ENCODE measurements around the gene JSRP1. TPM values are rescaled to one million over a fixed set of nuclear protein-coding genes. Genes with fewer than 3 reads are reported as not detected.

The JSRP1 gene
- total RNA-seq, 1 experiment from 2014 or later: not detected

- H3K4me2 ChIP-seq (ENCODE audit: low read depth, low read length, poor library complexity, severe bottlenecking): no peak overlapping the region
- no peak overlapping the region for H3K4me3 ChIP-seq (ENCODE audit: low read length)
- H3K9me2 ChIP-seq (replicated peaks; ENCODE audit: insufficient read depth, low read length): no peaks in the 10 kb centered on the region
- H4K20me1 ChIP-seq (ENCODE audit: insufficient read depth, low read depth, low read length): 0 out of 2 replicates have a peak, but pooled peaks cover 3% of the 10 kb centered on the region
- no peak overlapping the region for H2AFZ ChIP-seq (ENCODE audit: low read length)
- H3K4me1 ChIP-seq (ENCODE audit: low read length): peaks cover 5% of the 10 kb centered on the region; the same call in 1 of the 2 replicates
- no peaks in the 10 kb centered on the region for H3K27me3 ChIP-seq (ENCODE audit: low read length)
- peaks cover 8% of the 10 kb centered on the region; the same call in 1 of the 2 replicates for H3K36me3 ChIP-seq (ENCODE audit: insufficient read depth, low read length)
- DNase-seq: no peak
- peaks cover 11% of the 10 kb centered on the region for H3K79me2 ChIP-seq (ENCODE audit: low read length)
- H3K27ac ChIP-seq (ENCODE audit: low read length): no peak overlapping the region
- no peak overlapping the region for H3K9ac ChIP-seq (ENCODE audit: low read length)
- H3K9me3 ChIP-seq (ENCODE audit: low read length): no peaks in the 10 kb centered on the region
Measured at GRCh38 chr19:2229103-2230032, 26.8 kb downstream of the JSRP1 start.

GRCh38 chr19:2228157-2229030 is 27.8 kb downstream of the JSRP1 start:
- Histone ChIP-seq H3K9ac (ENCODE audit: low read length) (no peak overlapping the region), H2AFZ (ENCODE audit: low read length) (no peak overlapping the region), H3K27ac (ENCODE audit: low read length) (no peak overlapping the region), H3K79me2 (ENCODE audit: low read length) (peaks cover 5% of the 10 kb centered on the region; the same call in 1 of the 2 replicates), H3K9me3 (ENCODE audit: low read length) (no peaks in the 10 kb centered on the region), H4K20me1 (ENCODE audit: insufficient read depth, low read depth, low read length) (0 out of 2 replicates have a peak, but pooled peaks cover 3% of the 10 kb centered on the region), H3K36me3 (ENCODE audit: insufficient read depth, low read length) (peaks cover 5% of the 10 kb centered on the region; the same call in 1 of the 2 replicates), H3K27me3 (ENCODE audit: low read length) (no peaks in the 10 kb centered on the region), H3K4me1 (ENCODE audit: low read length) (peaks cover 8% of the 10 kb centered on the region), H3K4me3 (ENCODE audit: low read length) (no peak overlapping the region), H3K4me2 (ENCODE audit: low read depth, low read length, poor library complexity, severe bottlenecking) (no peak overlapping the region), H3K9me2 (replicated peaks; ENCODE audit: insufficient read depth, low read length) (no peaks in the 10 kb centered on the region)
- no peak for DNase-seq

GRCh38 chr19:2227415-2228156 is 28.6 kb downstream of the JSRP1 start:
- H3K27ac ChIP-seq (ENCODE audit: low read length): no peak overlapping the region
- no peak for DNase-seq

GRCh38 chr19:2226840-2227360 is 29.3 kb downstream of the JSRP1 start:
- H3K4me1 ChIP-seq (ENCODE audit: low read length): peaks cover 22% of the 10 kb centered on the region
- H3K27ac ChIP-seq (ENCODE audit: low read length): no peak overlapping the region
- H3K27me3 ChIP-seq (ENCODE audit: low read length): no peaks in the 10 kb centered on the region
- H2AFZ ChIP-seq (ENCODE audit: low read length): no peak overlapping the region
- no peak overlapping the region for H3K4me3 ChIP-seq (ENCODE audit: low read length)
- H3K9ac ChIP-seq (ENCODE audit: low read length): no peak overlapping the region
- H3K4me2 ChIP-seq (ENCODE audit: low read depth, low read length, poor library complexity, severe bottlenecking): no peak overlapping the region
- H4K20me1 ChIP-seq (ENCODE audit: insufficient read depth, low read depth, low read length): no peaks in the 10 kb centered on the region
- no peaks in the 10 kb centered on the region for H3K79me2 ChIP-seq (ENCODE audit: low read length)
- H3K9me3 ChIP-seq (ENCODE audit: low read length): no peaks in the 10 kb centered on the region
- peaks cover 5% of the 10 kb centered on the region; the same call in 1 of the 2 replicates for H3K36me3 ChIP-seq (ENCODE audit: insufficient read depth, low read length)
- no peaks in the 10 kb centered on the region for H3K9me2 ChIP-seq (replicated peaks; ENCODE audit: insufficient read depth, low read length)
- DNase-seq: no peak

More at GRCh38 chr19:2227415-2228156, 28.6 kb downstream of the JSRP1 start:
- Histone ChIP-seq H3K4me1 (ENCODE audit: low read length) (peaks cover 16% of the 10 kb centered on the region), H3K9me2 (replicated peaks; ENCODE audit: insufficient read depth, low read length) (no peaks in the 10 kb centered on the region), H3K79me2 (ENCODE audit: low read length) (no peaks in the 10 kb centered on the region), H4K20me1 (ENCODE audit: insufficient read depth, low read depth, low read length) (0 out of 2 replicates have a peak, but pooled peaks cover 2% of the 10 kb centered on the region), H3K9me3 (ENCODE audit: low read length) (no peaks in the 10 kb centered on the region), H3K4me2 (ENCODE audit: low read depth, low read length, poor library complexity, severe bottlenecking) (no peak overlapping the region), H2AFZ (ENCODE audit: low read length) (no peak overlapping the region), H3K27me3 (ENCODE audit: low read length) (no peaks in the 10 kb centered on the region), H3K4me3 (ENCODE audit: low read length) (no peak overlapping the region), H3K9ac (ENCODE audit: low read length) (no peak overlapping the region), H3K36me3 (ENCODE audit: insufficient read depth, low read length) (peaks cover 5% of the 10 kb centered on the region; the same call in 1 of the 2 replicates)

- Histone ChIP-seq H3K36me3 (ENCODE audit: insufficient read depth, low read length) (peaks cover 5% of the 10 kb centered on the region; the same call in 1 of the 2 replicates), H3K4me3 (ENCODE audit: low read length) (no peak overlapping the region)
Measured at GRCh38 chr19:2226051-2226839, 30.0 kb downstream of the JSRP1 start.

GRCh38 chr19:2225415-2226050 is 30.7 kb downstream of the JSRP1 start:
- no peak overlapping the region for H3K4me2 ChIP-seq (ENCODE audit: low read depth, low read length, poor library complexity, severe bottlenecking)
- H3K9me3 ChIP-seq (ENCODE audit: low read length): no peaks in the 10 kb centered on the region
- peaks cover 5% of the 10 kb centered on the region; the same call in 1 of the 2 replicates for H3K36me3 ChIP-seq (ENCODE audit: insufficient read depth, low read length)
- no peak for DNase-seq
- H3K9ac ChIP-seq (ENCODE audit: low read length): no peak overlapping the region
- H3K4me3 ChIP-seq (ENCODE audit: low read length): no peak overlapping the region
- no peaks in the 10 kb centered on the region for H3K27me3 ChIP-seq (ENCODE audit: low read length)
- no peak overlapping the region for H3K27ac ChIP-seq (ENCODE audit: low read length)
- no peaks in the 10 kb centered on the region for H4K20me1 ChIP-seq (ENCODE audit: insufficient read depth, low read depth, low read length)
- H2AFZ ChIP-seq (ENCODE audit: low read length): no peak overlapping the region
- H3K79me2 ChIP-seq (ENCODE audit: low read length): no peaks in the 10 kb centered on the region
- no peaks in the 10 kb centered on the region for H3K9me2 ChIP-seq (replicated peaks; ENCODE audit: insufficient read depth, low read length)
- H3K4me1 ChIP-seq (ENCODE audit: low read length): peaks cover 24% of the 10 kb centered on the region

More at GRCh38 chr19:2226051-2226839, 30.0 kb downstream of the JSRP1 start:
- H3K9ac ChIP-seq (ENCODE audit: low read length): no peak overlapping the region
- no peaks in the 10 kb centered on the region for H3K27me3 ChIP-seq (ENCODE audit: low read length)
- H3K27ac ChIP-seq (ENCODE audit: low read length): no peak overlapping the region
- H3K4me1 ChIP-seq (ENCODE audit: low read length): peaks cover 24% of the 10 kb centered on the region
- H2AFZ ChIP-seq (ENCODE audit: low read length): no peak overlapping the region
- no peaks in the 10 kb centered on the region for H3K9me2 ChIP-seq (replicated peaks; ENCODE audit: insufficient read depth, low read length)
- H3K79me2 ChIP-seq (ENCODE audit: low read length): no peaks in the 10 kb centered on the region
- no peak overlapping the region for H3K4me2 ChIP-seq (ENCODE audit: low read depth, low read length, poor library complexity, severe bottlenecking)
- H3K9me3 ChIP-seq (ENCODE audit: low read length): no peaks in the 10 kb centered on the region
- H4K20me1 ChIP-seq (ENCODE audit: insufficient read depth, low read depth, low read length): no peaks in the 10 kb centered on the region
- DNase-seq: no peak

Data from Karpas-422 (cell line).